ENCODE data around the gene SLC25A13. TPM values are rescaled to one million over a fixed set of nuclear protein-coding genes. Genes with fewer than 3 reads are reported as not detected.

The SLC25A13 gene
- total and polyA plus RNA-seq, 2 of the 13 experiments (the other 11 are each of a cell fraction or from before 2014, with no cell fraction given): 36.2 to 84.9 TPM

DNA sequence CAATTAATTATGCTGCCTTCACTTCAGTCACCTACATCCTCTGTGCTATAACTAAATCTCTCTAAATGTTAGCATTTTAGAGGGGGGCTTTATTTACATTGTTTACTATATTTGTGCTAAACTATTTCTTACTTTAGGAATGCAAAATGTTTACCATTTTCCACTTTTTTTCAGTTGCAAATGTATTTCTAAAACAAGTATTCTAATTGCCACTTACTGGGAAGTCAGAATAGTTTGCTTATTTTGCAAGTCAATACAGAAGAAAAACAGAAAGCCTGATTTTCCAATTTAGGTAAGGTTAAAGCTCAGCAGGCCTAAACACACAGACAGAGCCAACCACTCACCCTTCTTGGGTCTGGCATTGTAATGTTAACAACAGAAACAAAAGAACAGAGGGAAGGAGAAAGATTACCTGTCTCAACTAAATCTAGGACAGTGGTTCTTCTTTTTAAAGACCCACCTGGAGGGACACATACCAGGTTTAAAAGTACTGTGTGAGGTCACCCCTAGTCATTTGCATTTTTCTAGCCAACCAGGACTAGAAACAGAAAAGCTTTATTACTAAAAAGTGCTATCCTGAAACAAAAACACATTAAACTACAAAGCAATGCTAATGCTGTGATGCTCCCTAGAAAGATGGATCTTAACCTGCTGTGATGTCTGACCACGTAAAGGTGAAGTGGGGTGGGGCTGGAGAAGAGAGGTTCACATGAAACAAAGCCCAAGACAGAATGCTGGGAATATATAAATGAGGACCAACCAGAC, 178.2 kb downstream of the SLC25A13 start (continued):
- TF ChIP-seq, protein P1, sequence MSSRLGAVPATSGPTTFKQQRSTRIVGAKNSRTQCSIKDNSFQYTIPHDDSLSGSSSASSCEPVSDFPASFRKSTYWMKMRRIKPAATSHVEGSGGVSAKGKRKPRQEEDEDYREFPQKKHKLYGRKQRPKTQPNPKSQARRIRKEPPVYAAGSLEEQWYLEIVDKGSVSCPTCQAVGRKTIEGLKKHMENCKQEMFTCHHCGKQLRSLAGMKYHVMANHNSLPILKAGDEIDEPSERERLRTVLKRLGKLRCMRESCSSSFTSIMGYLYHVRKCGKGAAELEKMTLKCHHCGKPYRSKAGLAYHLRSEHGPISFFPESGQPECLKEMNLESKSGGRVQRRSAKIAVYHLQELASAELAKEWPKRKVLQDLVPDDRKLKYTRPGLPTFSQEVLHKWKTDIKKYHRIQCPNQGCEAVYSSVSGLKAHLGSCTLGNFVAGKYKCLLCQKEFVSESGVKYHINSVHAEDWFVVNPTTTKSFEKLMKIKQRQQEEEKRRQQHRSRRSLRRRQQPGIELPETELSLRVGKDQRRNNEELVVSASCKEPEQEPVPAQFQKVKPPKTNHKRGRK (CRISPR knock-in tag; IDR thresholded peaks at IDR 0.05): no peak
- TF ChIP-seq ZMAT3 (CRISPR knock-in tag; conservative IDR thresholded peaks at IDR 0.05) (no peak), GTF3A (CRISPR knock-in tag; conservative IDR thresholded peaks at IDR 0.05) (no peak), ZBTB3 (CRISPR knock-in tag; IDR thresholded peaks at IDR 0.05; ENCODE audit: borderline replicate concordance, low read depth) (no peak)
- TF ChIP-seq, protein P2, sequence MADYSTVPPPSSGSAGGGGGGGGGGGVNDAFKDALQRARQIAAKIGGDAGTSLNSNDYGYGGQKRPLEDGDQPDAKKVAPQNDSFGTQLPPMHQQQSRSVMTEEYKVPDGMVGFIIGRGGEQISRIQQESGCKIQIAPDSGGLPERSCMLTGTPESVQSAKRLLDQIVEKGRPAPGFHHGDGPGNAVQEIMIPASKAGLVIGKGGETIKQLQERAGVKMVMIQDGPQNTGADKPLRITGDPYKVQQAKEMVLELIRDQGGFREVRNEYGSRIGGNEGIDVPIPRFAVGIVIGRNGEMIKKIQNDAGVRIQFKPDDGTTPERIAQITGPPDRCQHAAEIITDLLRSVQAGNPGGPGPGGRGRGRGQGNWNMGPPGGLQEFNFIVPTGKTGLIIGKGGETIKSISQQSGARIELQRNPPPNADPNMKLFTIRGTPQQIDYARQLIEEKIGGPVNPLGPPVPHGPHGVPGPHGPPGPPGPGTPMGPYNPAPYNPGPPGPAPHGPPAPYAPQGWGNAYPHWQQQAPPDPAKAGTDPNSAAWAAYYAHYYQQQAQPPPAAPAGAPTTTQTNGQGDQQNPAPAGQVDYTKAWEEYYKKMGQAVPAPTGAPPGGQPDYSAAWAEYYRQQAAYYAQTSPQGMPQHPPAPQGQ (CRISPR knock-in tag; IDR thresholded peaks at IDR 0.05; ENCODE audit: borderline replicate concordance): no peak
- TF ChIP-seq, protein P3, sequence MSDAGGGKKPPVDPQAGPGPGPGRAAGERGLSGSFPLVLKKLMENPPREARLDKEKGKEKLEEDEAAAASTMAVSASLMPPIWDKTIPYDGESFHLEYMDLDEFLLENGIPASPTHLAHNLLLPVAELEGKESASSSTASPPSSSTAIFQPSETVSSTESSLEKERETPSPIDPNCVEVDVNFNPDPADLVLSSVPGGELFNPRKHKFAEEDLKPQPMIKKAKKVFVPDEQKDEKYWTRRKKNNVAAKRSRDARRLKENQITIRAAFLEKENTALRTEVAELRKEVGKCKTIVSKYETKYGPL (CRISPR knock-in tag; IDR thresholded peaks at IDR 0.05): no peak
- TF ChIP-seq, protein P4, sequence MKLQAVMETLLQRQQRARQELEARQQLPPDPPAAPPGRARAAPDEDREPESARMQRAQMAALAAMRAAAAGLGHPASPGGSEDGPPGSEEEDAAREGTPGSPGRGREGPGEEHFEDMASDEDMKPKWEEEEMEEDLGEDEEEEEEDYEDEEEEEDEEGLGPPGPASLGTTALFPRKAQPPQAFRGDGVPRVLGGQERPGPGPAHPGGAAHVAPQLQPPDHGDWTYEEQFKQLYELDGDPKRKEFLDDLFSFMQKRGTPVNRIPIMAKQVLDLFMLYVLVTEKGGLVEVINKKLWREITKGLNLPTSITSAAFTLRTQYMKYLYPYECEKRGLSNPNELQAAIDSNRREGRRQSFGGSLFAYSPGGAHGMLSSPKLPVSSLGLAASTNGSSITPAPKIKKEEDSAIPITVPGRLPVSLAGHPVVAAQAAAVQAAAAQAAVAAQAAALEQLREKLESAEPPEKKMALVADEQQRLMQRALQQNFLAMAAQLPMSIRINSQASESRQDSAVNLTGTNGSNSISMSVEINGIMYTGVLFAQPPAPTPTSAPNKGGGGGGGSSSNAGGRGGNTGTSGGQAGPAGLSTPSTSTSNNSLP (IDR thresholded peaks at IDR 0.05; ENCODE audit: low read depth, low read length): no peak
